HepG2 (cell line): Measurements from ENCODE around the gene KLHDC2. TPM values are rescaled to one million over a fixed set of nuclear protein-coding genes. Genes with fewer than 3 reads are reported as not detected.

Experiments
- ATM ChIP-seq: fragments of 450-650 bp; IDR thresholded peaks from 2 replicates; pipeline ENCODE4 v1.7.1; 2017; ENCODE audit warnings: mild to moderate bottlenecking, borderline replicate concordance
- CEBPB ChIP-seq: IDR thresholded peaks from 2 replicates; pipeline ENCODE4 v1.6.1; 2011; ENCODE audit warnings: low read depth, low read length, improper control_type of control experiment, borderline replicate concordance
- ESRRA ChIP-seq: sonication (generic); formaldehyde crosslinking; IDR thresholded peaks from 2 replicates; pipeline ENCODE4 v1.5.1; 2020; ENCODE audit warnings: mild to moderate bottlenecking, low read depth, missing genetic modification reagents
- ETV6 ChIP-seq: sonication (generic); formaldehyde crosslinking; conservative IDR thresholded peaks from 2 replicates; pipeline ENCODE4 v1.4.0; 2020; ENCODE audit warnings: missing genetic modification reagents
- KLF15 ChIP-seq: sonication (generic); formaldehyde crosslinking; IDR thresholded peaks from 2 replicates; pipeline ENCODE4 v1.8.1; 2023; ENCODE audit warnings: borderline replicate concordance, mild to moderate bottlenecking, inconsistent platforms, missing genetic modification reagents, mixed read lengths
- NFATC3 ChIP-seq: sonication (generic); formaldehyde crosslinking; IDR thresholded peaks from 2 replicates; pipeline ENCODE4 v1.5.1; 2020; ENCODE audit warnings: mild to moderate bottlenecking, missing genetic modification reagents
- ZNF224 ChIP-seq: sonication (generic); formaldehyde crosslinking; IDR thresholded peaks from 2 replicates; pipeline ENCODE4 v1.5.0; 2020; ENCODE audit warnings: mild to moderate bottlenecking, missing genetic modification reagents
- ZNF292 ChIP-seq: sonication (generic); formaldehyde crosslinking; IDR thresholded peaks from 2 replicates; pipeline ENCODE4 v1.8.1; 2022; ENCODE audit warnings: mild to moderate bottlenecking, low read depth, missing genetic modification reagents, borderline replicate concordance
- ZNF547 ChIP-seq: sonication (generic); formaldehyde crosslinking; IDR thresholded peaks from 2 replicates; pipeline ENCODE4 v1.5.1; 2020; ENCODE audit warnings: mild to moderate bottlenecking, missing genetic modification reagents
- ZNF570 ChIP-seq: sonication (generic); formaldehyde crosslinking; IDR thresholded peaks from 2 replicates; pipeline ENCODE4 v1.4.0; 2020; ENCODE audit warnings: mild to moderate bottlenecking, missing genetic modification reagents, borderline replicate concordance
- ZNF605 ChIP-seq: sonication (generic); formaldehyde crosslinking; IDR thresholded peaks from 2 replicates; pipeline ENCODE4 v1.8.0; 2022; ENCODE audit warnings: mild to moderate bottlenecking, missing genetic modification reagents
- ZNF660 ChIP-seq: sonication (generic); formaldehyde crosslinking; IDR thresholded peaks from 2 replicates; pipeline ENCODE4 v1.5.1; 2020; ENCODE audit warnings: mild to moderate bottlenecking, low read depth, missing genetic modification reagents, borderline replicate concordance
- ZNF761 ChIP-seq: sonication (generic); formaldehyde crosslinking; conservative IDR thresholded peaks from 2 replicates; pipeline ENCODE4 v1.4.0; 2020; ENCODE audit warnings: mild to moderate bottlenecking, missing genetic modification reagents
- ZNF780A ChIP-seq: sonication (generic); formaldehyde crosslinking; IDR thresholded peaks from 2 replicates; pipeline ENCODE4 v1.8.0; 2022; ENCODE audit warnings: mild to moderate bottlenecking, missing genetic modification reagents, moderate library complexity
- polyA plus RNA-seq, 8 experiments: library from polyadenylated mRNA; depleted of rRNA in 3 of 8; stranded (reverse) in 7 of 8; unstranded in 1 of 8; fragments of >200 nt; fragmentation: Illumina TruSeq in 4 of 8; extraction: Trizol in 4 of 8; gene quantifications; 2 replicates each; pipeline versions ENCODE4 v1.2.1 to v1.2.3, GENCODE V29; 2011 to 2016; ENCODE audit warnings: low read depth in 4 of 8, missing spikeins in 1 of 8, mixed read lengths in 1 of 8; ENCODE audit not compliant: insufficient read depth in 1 of 8
- total RNA-seq, 5 experiments: library from RNA; depleted of rRNA; stranded (reverse); fragments of >200 nt; fragmentation: Illumina TruSeq; extraction: Trizol; gene quantifications; 2 replicates each; pipeline ENCODE4 v1.2.3, GENCODE V29; 2016; ENCODE audit warnings: low read depth in 1 of 5
- TF ChIP-seq, protein P1 (sequence below): sonication (generic); formaldehyde crosslinking; IDR thresholded peaks from 2 replicates; pipeline ENCODE4 v1.5.1; 2020; ENCODE audit warnings: mild to moderate bottlenecking, missing genetic modification reagents, moderate library complexity
- TF ChIP-seq, protein P2 (sequence below): sonication (generic); formaldehyde crosslinking; IDR thresholded peaks from 2 replicates; pipeline ENCODE4 v1.9.0; 2021; ENCODE audit warnings: mild to moderate bottlenecking, missing genetic modification reagents
- TF ChIP-seq, protein P3 (sequence below): sonication (generic); formaldehyde crosslinking; IDR thresholded peaks from 2 replicates; pipeline ENCODE4 v1.4.0; 2020; ENCODE audit warnings: low read depth, mild to moderate bottlenecking, missing genetic modification reagents
- TF ChIP-seq, protein P4 (sequence below): sonication (generic); formaldehyde crosslinking; IDR thresholded peaks from 2 replicates; pipeline ENCODE4 v1.5.0; 2020; ENCODE audit warnings: mild to moderate bottlenecking, missing genetic modification reagents

The KLHDC2 gene
- total and polyA plus RNA-seq, 2 of the 13 experiments (the other 11 are each of a cell fraction or from before 2014, with no cell fraction given): 95.5 to 170 TPM

DNA sequence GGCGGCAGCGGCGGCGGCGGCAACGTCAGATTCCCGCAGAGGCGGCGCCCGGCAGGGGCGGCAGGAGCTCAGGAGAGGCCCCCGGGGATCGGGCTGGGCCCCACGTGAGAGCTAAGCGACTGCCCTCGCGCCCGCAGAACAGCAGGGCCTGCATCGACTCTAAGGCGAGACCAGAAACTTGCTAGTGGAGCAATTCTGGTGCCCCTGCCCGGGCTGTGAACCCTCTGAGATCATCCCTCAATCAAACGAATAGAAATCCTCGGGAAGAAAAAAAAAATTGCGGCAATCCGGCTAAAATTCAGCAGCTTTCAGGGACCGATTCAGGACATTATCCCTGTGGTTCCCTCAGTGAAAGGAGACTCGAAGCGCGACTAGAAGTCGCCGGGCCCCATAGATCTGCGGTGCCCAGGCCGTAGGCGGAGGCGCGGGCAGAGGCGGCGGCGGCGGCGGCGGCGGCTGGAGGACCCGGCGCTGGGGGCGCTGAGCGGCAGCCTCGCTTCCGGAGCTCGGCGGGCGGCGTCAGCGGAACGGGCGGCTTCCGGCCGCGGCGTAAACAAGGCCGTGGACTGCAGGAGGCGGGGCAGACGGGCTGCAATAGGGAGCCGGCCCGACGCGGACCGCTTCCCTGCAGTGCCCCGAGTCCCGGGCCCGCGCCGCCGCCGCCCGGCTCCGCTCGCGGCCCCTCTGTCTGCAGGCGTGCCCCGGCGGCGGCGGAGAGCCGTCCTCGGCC, at the start of gene KLHDC2 (continued):
- no peak for TF ChIP-seq ZNF761 (CRISPR knock-in tag)
- TF ChIP-seq ZNF292 (CRISPR knock-in tag): no peak
- no peak for TF ChIP-seq ATM
- TF ChIP-seq ZNF605 (CRISPR knock-in tag): 0 out of 2 replicates have a peak, but pooled peaks have one; percentile 68
- no peak for TF ChIP-seq ZNF780A (CRISPR knock-in tag)
- TF ChIP-seq, protein P1, sequence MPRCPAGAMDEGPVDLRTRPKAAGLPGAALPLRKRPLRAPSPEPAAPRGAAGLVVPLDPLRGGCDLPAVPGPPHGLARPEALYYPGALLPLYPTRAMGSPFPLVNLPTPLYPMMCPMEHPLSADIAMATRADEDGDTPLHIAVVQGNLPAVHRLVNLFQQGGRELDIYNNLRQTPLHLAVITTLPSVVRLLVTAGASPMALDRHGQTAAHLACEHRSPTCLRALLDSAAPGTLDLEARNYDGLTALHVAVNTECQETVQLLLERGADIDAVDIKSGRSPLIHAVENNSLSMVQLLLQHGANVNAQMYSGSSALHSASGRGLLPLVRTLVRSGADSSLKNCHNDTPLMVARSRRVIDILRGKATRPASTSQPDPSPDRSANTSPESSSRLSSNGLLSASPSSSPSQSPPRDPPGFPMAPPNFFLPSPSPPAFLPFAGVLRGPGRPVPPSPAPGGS (CRISPR knock-in tag): no peak
- TF ChIP-seq, protein P2, sequence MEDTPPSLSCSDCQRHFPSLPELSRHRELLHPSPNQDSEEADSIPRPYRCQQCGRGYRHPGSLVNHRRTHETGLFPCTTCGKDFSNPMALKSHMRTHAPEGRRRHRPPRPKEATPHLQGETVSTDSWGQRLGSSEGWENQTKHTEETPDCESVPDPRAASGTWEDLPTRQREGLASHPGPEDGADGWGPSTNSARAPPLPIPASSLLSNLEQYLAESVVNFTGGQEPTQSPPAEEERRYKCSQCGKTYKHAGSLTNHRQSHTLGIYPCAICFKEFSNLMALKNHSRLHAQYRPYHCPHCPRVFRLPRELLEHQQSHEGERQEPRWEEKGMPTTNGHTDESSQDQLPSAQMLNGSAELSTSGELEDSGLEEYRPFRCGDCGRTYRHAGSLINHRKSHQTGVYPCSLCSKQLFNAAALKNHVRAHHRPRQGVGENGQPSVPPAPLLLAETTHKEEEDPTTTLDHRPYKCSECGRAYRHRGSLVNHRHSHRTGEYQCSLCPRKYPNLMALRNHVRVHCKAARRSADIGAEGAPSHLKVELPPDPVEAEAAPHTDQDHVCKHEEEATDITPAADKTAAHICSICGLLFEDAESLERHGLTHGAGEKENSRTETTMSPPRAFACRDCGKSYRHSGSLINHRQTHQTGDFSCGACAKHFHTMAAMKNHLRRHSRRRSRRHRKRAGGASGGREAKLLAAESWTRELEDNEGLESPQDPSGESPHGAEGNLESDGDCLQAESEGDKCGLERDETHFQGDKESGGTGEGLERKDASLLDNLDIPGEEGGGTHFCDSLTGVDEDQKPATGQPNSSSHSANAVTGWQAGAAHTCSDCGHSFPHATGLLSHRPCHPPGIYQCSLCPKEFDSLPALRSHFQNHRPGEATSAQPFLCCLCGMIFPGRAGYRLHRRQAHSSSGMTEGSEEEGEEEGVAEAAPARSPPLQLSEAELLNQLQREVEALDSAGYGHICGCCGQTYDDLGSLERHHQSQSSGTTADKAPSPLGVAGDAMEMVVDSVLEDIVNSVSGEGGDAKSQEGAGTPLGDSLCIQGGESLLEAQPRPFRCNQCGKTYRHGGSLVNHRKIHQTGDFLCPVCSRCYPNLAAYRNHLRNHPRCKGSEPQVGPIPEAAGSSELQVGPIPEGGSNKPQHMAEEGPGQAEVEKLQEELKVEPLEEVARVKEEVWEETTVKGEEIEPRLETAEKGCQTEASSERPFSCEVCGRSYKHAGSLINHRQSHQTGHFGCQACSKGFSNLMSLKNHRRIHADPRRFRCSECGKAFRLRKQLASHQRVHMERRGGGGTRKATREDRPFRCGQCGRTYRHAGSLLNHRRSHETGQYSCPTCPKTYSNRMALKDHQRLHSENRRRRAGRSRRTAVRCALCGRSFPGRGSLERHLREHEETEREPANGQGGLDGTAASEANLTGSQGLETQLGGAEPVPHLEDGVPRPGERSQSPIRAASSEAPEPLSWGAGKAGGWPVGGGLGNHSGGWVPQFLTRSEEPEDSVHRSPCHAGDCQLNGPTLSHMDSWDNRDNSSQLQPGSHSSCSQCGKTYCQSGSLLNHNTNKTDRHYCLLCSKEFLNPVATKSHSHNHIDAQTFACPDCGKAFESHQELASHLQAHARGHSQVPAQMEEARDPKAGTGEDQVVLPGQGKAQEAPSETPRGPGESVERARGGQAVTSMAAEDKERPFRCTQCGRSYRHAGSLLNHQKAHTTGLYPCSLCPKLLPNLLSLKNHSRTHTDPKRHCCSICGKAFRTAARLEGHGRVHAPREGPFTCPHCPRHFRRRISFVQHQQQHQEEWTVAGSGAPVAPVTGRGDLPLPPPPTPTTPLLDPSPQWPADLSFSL (CRISPR knock-in tag): no peak
- no peak; the same call in 1 of the 2 replicates for TF ChIP-seq KLF15 (CRISPR knock-in tag)
- TF ChIP-seq ETV6 (CRISPR knock-in tag): no peak
- TF ChIP-seq NFATC3 (CRISPR knock-in tag): peak; percentile 49; the same call in 1 of the 2 replicates
- TF ChIP-seq, protein P3, sequence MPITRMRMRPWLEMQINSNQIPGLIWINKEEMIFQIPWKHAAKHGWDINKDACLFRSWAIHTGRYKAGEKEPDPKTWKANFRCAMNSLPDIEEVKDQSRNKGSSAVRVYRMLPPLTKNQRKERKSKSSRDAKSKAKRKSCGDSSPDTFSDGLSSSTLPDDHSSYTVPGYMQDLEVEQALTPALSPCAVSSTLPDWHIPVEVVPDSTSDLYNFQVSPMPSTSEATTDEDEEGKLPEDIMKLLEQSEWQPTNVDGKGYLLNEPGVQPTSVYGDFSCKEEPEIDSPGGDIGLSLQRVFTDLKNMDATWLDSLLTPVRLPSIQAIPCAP (CRISPR knock-in tag): no peak
- no peak for TF ChIP-seq CEBPB
- TF ChIP-seq ZNF660 (CRISPR knock-in tag): no peak
- no peak for TF ChIP-seq ZNF570 (CRISPR knock-in tag)
- TF ChIP-seq ZNF224 (CRISPR knock-in tag): no peak
- TF ChIP-seq ESRRA (CRISPR knock-in tag): no peak; the same call in 1 of the 2 replicates
- TF ChIP-seq, protein P4, sequence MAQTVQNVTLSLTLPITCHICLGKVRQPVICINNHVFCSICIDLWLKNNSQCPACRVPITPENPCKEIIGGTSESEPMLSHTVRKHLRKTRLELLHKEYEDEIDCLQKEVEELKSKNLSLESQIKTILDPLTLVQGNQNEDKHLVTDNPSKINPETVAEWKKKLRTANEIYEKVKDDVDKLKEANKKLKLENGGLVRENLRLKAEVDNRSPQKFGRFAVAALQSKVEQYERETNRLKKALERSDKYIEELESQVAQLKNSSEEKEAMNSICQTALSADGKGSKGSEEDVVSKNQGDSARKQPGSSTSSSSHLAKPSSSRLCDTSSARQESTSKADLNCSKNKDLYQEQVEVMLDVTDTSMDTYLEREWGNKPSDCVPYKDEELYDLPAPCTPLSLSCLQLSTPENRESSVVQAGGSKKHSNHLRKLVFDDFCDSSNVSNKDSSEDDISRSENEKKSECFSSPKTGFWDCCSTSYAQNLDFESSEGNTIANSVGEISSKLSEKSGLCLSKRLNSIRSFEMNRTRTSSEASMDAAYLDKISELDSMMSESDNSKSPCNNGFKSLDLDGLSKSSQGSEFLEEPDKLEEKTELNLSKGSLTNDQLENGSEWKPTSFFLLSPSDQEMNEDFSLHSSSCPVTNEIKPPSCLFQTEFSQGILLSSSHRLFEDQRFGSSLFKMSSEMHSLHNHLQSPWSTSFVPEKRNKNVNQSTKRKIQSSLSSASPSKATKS (CRISPR knock-in tag): no peak
- no peak for TF ChIP-seq ZNF547 (CRISPR knock-in tag)
